ENCODE measurements around the gene MBP.

GRCh38 chr18:77121523-77121922 lies 11.1 kb downstream of the MBP start:
- TF ChIP-seq ELF4 (IDR thresholded peaks at IDR 0.05) (no peak), ZNF384 (IDR thresholded peaks at IDR 0.05) (no peak), NFRKB (IDR thresholded peaks at IDR 0.05) (no peak), ARNT (IDR thresholded peaks at IDR 0.05) (no peak), HDGF (IDR thresholded peaks at IDR 0.05; ENCODE audit: borderline replicate concordance) (no peak)
